Left lung (tissue), 10 donors: ENCODE data around the gene COL11A2. TPM values are rescaled to one million over a fixed set of nuclear protein-coding genes. Genes with fewer than 3 reads are reported as not detected.
A peak's percentile ranks its signal among the peaks of the same experiment; 100 is the strongest.

Experiments
- ATAC-seq: fragments of 200-7000 bp; cut with Tn5 transposase; one replicate; pipeline ENCODE4 v1.9.1; 2020; ENCODE audit warnings: moderate library complexity
- DNase-seq, 4 donors: peaks; one replicate each; pipeline ENCODE4 v3.0.0-alpha.2; 2013 to 2020
- H3K27ac ChIP-seq, 2 donors: fragments of 200-600 bp; sonication (generic) in 1 of 2; one replicate each; pipeline versions ENCODE4 v1.5.0 to v1.8.0; 2020 to 2021
- H3K27me3 ChIP-seq, 2 donors: fragments of 200-600 bp; sonication (generic) in 1 of 2; one replicate each; pipeline versions ENCODE4 v1.5.0 to v1.8.0; 2020 to 2021
- H3K36me3 ChIP-seq, 2 donors: fragments of 200-600 bp; sonication (generic) in 1 of 2; one replicate each; pipeline versions ENCODE4 v1.5.0 to v1.8.0; 2020 to 2021
- H3K4me1 ChIP-seq, 2 donors: fragments of 200-600 bp; one replicate each; pipeline ENCODE4 v1.8.0; 2021
- H3K4me3 ChIP-seq, 2 donors: fragments of 200-600 bp; sonication (generic) in 1 of 2; one replicate each; pipeline versions ENCODE4 v1.5.0 to v1.8.0; 2020 to 2021; ENCODE audit warnings: mild to moderate bottlenecking in 1 of 2
- H3K9me3 ChIP-seq, 2 donors: fragments of 200-600 bp; sonication (generic) in 1 of 2; one replicate each; pipeline versions ENCODE4 v1.5.0 to v1.8.0; 2020 to 2021
- CTCF ChIP-seq, 2 donors: fragments of 200-600 bp; sonication (generic) in 1 of 2; IDR thresholded peaks; one replicate each; pipeline versions ENCODE4 v1.5.0 to v1.8.0; 2021; ENCODE audit warnings: antibody characterized with exemption in 2 of 2
- intact Hi-C, 2 donors: fragments of 100-400 bp; cut with DNase I; formaldehyde crosslinking; loops; one replicate each; pipeline versions ENCODE4 v1.11.2 to v1.14.2; 2022
- polyA plus RNA-seq, 6 donors: library from polyadenylated mRNA; unstranded; fragments of 120-200 nt; gene quantifications; one replicate each; pipeline ENCODE4 v1.2.1, GENCODE V29; 2013; ENCODE audit not compliant: insufficient read length in 6 of 6
- total RNA-seq, 2 donors: library from RNA; stranded (reverse); fragmentation: NEBNext Ultra II Directional; extraction: Animal tissue kit (Norgen Biotek cat#: 25700); gene quantifications; one replicate each; pipeline ENCODE4 v1.2.1, GENCODE V29; 2021
- donor health status: DM: no; HTN: yes; CAD: no.
- donor health status: DM: no; HTN: no; CAD: no.

COL11A2 gene
- total and polyA plus RNA-seq, 8 donors, result 0.45 to 9.5 (median 3.6) TPM

GRCh38 chr6:33189625-33190448 is 2.4 kb downstream of the COL11A2 start:
- DNase-seq (no peak), ATAC-seq (no peak)
- H3K9me3 ChIP-seq, result no peaks in the 10 kb centered on the region
- H3K4me1 ChIP-seq, result peaks cover 10 to 20% of the 10 kb centered on the region in 2 donors
- intact Hi-C loops, result no loop called here
- no peak overlapping the region for H3K27ac ChIP-seq
- H3K36me3 ChIP-seq, result peaks cover 0 to 10% of the 10 kb centered on the region in 2 donors
- H3K4me3 ChIP-seq, result no peak overlapping the region
- no peak for TF ChIP-seq CTCF (IDR thresholded peaks at IDR 0.05)
- peaks cover 24 to 57% of the 10 kb centered on the region in 2 donors for H3K27me3 ChIP-seq

- ATAC-seq (no peak), DNase-seq (peak in 1 of 4 donors; percentile 32)
- Histone ChIP-seq H3K9me3 (no peaks in the 10 kb centered on the region), H3K27ac (no peak overlapping the region), H3K27me3 (peaks cover 24 to 57% of the 10 kb centered on the region in 2 donors), H3K4me3 (no peak overlapping the region), H3K36me3 (peaks cover 0 to 3% of the 10 kb centered on the region in 2 donors), H3K4me1 (peaks cover 10 to 20% of the 10 kb centered on the region in 2 donors)
- no peak for TF ChIP-seq CTCF (IDR thresholded peaks at IDR 0.05)
- intact Hi-C loops, result no loop called here
Observed at GRCh38 chr6:33189164-33189563, 3.1 kb downstream of the COL11A2 start.

- Histone ChIP-seq H3K4me1 (peaks cover 8 to 20% of the 10 kb centered on the region in 2 donors), H3K9me3 (peaks cover 0 to 6% of the 10 kb centered on the region in 2 donors), H3K27me3 (peaks cover 22 to 47% of the 10 kb centered on the region in 2 donors), H3K36me3 (no peaks in the 10 kb centered on the region), H3K4me3 (no peak overlapping the region), H3K27ac (no peak overlapping the region)
- TF ChIP-seq CTCF (IDR thresholded peaks at IDR 0.05), result no peak
- no peak for DNase-seq
- intact Hi-C loops, result no loop called here
- no peak for ATAC-seq
Observed at GRCh38 chr6:33187809-33188208, 4.5 kb downstream of the COL11A2 start.

GRCh38 chr6:33185654-33186187 is 6.5 kb downstream of the COL11A2 start:
- Histone ChIP-seq H3K36me3 (no peaks in the 10 kb centered on the region), H3K27ac (no peak overlapping the region), H3K4me3 (no peak overlapping the region), H3K27me3 (peaks cover 3 to 26% of the 10 kb centered on the region in 2 donors), H3K4me1 (peaks cover 0 to 8% of the 10 kb centered on the region in 2 donors), H3K9me3 (peaks cover 0 to 6% of the 10 kb centered on the region in 2 donors)
- DNase-seq (no peak), ATAC-seq (no peak)
- intact Hi-C loops, result no loop called here
- TF ChIP-seq CTCF (IDR thresholded peaks at IDR 0.05), result no peak

GRCh38 chr6:33185190-33185589 is 7.1 kb downstream of the COL11A2 start:
- no peak overlapping the region for H3K4me3 ChIP-seq
- intact Hi-C loops, result no loop called here
- H3K27me3 ChIP-seq, result peaks cover 0 to 22% of the 10 kb centered on the region in 2 donors
- no peaks in the 10 kb centered on the region for H3K36me3 ChIP-seq
- peaks cover 0 to 6% of the 10 kb centered on the region in 2 donors for H3K9me3 ChIP-seq
- ATAC-seq (no peak), DNase-seq (peak in 1 of 4 donors; percentile 54)
- TF ChIP-seq CTCF (IDR thresholded peaks at IDR 0.05), result no peak
- H3K27ac ChIP-seq, result no peak overlapping the region
- peaks cover 0 to 8% of the 10 kb centered on the region in 2 donors for H3K4me1 ChIP-seq
